Right renal cortex interstitium (tissue), 3 donors: ENCODE measurements around the gene C2CD3. TPM values are rescaled to one million over a fixed set of nuclear protein-coding genes. Genes with fewer than 3 reads are reported as not detected.
"Not testable (repeated sequence)": the region's sequence is repeated elsewhere in the genome, so short reads cannot be mapped to it uniquely, and the experiment has no call there.

Experiments
- DNase-seq, 3 donors: peaks; one replicate each; pipeline ENCODE4 v3.0.0-alpha.2; 2013; ENCODE audit warnings: low read depth in 3 of 3, low spot score in 2 of 3
- polyA plus RNA-seq, 3 donors: library from polyadenylated mRNA; unstranded; fragments of 120-200 nt; gene quantifications; one replicate each; pipeline ENCODE4 v1.2.1, GENCODE V29; 2013; ENCODE audit not compliant: insufficient read length in 3 of 3

Gene C2CD3
- polyA plus RNA-seq, 3 donors = 20.5 to 24.3 (median 21.8) TPM

DNA sequence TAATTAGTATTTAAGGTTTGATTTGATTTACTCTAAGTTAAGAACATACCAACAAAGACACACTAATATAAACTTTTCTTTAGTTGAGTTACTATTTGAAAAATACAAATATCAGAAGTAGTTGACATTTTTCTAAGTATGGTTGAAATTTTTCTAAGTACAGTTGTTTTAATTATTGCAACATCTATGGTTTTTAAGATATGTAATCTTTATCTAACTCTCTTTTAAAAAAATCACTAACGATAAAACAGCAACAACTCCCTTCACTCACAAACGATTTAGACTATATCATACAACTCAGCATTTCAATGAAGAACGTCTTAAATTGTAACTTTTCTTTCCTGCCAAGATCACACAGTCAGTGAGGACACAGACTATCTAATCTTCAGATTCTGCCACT lies 2.0 kb downstream of the C2CD3 start:
- no peak for DNase-seq

DNA sequence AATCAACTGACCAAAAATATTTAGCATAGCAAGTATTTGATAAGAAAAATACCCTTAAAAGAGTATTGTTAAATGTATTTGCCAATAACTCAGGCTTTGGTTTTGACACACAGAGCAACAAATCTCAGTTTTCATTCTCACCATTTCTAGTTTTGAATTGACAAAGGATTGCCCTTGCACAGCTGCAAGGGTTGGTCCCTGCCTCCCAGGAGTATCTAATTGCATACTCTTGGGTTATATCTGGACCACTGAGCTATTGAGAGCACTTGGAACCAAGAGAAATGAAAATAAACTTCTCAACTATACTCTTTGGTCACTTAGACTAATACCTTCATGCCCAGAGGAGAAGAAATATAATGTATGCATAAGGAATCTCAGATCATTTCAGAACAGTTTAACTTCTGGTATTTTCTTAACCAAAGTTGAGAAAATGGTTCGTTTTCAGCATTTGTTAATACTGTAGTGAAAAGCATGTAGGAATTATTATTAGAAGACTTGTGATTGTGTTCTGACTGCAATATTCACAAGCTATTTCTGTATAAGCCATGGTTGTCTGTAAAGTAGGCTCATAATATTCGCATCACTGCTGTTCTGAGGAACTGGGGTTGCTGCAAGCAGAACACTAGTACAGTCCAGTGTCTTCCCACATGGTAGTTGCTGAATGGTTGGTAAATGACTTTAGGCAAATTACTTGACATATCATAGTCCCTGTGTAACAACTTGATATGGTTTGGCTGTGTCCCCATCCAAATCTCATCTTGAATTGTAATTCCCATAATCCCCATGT lies 7.9 kb downstream of the C2CD3 start:
- DNase-seq = no peak

- no peak for DNase-seq
Measured at GRCh38 chr11:74159642-74160041, 11.2 kb downstream of the C2CD3 start.

DNA sequence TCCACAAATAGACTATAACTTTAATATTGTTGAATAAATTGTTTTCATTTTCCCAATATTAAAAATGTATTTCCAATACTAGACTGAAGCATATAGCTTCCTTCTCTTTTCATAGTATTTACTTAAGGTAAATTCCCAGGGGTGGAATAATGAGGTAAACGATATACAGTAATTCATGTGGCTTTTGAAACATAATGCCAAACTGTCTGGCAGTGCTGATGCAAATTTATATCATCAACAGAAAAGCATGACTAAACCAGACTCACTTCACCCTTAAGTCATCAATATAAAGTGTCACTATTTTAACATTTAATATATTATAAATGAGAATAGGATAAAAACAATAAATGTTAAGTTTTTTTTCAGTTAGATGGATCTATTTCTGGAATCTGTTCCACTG lies 13.6 kb downstream of the C2CD3 start:
- no peak for DNase-seq

DNA sequence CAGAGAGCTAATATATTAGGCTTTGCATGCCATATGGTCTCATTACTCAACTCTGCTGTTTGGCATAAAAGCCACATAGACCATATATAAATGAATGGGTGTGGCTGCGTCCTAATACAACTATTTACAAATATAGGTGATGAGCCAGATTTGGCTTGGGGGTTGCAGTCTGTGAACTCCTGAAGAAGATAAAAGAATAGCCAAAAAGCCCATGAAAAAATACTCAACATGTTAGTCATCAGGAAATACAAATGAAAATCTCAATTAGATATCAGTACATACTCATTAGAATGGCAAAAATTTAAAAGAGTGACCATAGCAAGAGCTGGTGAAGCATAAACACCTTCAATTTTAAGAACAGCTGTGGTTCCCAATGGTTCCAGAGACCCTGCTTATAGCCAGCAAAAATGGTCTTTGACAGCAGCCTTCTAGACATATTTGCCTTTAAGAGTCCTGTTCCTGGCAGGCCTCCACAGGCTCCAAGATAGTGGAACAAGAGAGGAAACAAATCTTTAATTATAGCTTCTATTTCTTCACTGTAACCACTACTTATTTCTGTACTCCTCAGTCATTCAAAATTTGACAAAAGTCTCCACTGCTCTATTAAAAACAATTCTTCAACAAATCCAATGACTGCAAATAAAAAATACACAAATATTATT lies 16.1 kb downstream of the C2CD3 start:
- DNase-seq = no peak

DNA sequence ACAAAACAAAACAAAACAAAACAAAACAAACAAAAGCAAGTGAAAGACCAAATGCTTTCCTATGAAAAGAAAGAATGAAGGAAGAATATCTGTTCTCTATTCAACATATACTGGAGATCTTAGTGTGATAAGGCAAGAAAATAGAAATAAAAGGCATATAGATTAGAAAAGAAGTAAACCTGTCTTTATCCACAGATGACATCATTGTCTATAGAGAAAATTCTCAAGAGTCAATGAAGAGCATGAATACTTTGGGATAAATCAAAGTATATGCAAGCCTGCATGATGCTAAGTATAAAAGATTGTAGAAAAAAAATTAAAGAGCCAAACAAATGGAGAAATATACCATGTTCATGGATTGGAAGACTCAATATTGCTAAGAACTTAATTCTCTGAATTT lies 17.6 kb downstream of the C2CD3 start:
- DNase-seq = no peak

GRCh38 chr11:74147199-74147929 lies 23.4 kb downstream of the C2CD3 start:
- no peak for DNase-seq

- no peak for DNase-seq
Measured at GRCh38 chr11:74144592-74144991, 26.2 kb downstream of the C2CD3 start.

DNA sequence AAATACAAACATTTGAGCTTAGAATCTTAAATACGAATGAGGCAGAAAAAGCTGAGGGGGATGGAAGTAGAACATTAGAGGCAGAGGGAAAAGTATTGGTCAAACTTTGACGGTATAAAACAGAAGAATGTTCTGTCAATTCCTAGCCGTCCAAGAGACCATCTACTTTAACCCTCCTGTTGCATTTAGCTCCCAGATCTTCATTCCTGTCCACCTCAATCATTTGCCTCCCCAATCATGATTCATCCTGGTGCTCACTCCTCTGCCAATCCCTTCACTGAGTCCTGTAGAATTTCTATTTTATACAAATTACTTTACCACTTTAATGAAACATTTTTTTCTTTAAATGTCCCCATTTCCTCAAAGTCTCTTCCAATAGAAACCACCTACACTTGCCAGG lies 28.2 kb downstream of the C2CD3 start:
- no peak for DNase-seq

DNA sequence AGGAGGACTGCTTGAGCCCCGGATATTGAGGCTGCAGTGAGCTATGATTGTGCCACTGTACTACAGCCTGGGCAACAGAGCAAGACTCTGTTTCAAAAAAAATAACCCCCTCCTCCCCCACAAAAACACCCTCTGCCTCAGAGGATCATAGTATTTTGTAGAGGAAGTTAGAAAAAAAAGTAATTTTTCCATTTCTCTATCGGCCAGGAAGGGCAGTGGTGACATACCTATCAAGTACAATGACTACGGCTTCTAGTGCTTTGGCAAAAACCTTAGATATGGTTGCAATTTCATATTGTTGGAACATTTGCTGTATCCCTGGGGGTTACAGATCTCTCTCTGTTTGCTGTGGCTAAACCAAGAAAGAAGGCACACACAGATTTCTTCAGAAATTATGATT lies 28.9 kb downstream of the C2CD3 start:
- no peak for DNase-seq

DNA sequence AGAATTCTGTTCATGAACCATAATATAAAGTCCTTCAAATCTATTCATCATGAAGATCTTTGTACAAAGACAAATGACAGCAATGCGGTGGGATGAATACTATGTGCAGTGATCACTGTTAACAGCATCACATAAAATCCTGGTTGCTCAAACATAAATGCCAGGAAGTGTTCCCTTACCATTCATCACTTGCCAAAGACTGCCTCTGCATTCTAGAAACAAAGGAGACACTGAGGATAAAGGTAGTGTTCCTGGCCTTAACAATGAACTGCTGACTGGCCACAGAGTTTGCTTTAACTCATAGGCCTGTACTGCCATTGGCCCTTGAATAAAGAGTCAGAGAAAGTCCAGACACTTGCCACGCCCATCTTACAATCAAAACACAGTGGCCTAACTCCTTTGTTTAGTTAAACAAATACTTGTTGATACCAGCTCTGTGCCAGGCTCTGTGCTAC lies 29.5 kb downstream of the C2CD3 start:
- no peak for DNase-seq

DNA sequence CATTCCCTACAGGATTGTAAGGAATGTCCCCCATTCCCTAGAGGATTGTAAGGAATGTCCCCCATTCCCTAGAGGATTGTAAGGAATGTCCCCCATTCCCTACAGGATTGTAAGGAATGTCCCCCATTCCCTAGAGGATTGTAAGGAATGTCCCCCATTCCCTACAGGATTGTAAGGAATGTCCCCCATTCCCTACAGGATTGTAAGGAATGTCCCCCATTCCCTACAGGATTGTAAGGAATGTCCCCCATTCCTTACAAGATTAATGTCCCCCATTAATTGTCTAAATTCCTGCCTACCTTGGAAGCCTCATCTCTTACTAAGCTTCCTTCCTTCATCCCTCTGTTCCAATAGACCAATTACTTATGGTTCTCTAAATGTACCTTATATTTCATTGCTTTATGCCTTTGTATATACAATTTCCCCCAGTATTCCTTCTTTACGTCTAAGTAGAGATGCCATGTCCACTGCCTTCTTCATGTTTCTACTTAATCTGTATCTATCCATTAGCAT lies 30.8 kb downstream of the C2CD3 start:
- not testable (repeated sequence) for DNase-seq

GRCh38 chr11:74139151-74139918 lies 31.5 kb downstream of the C2CD3 start:
- DNase-seq = no peak

- DNase-seq = no peak
Measured at GRCh38 chr11:74138572-74138971, 32.2 kb downstream of the C2CD3 start.

GRCh38 chr11:74138021-74138420 lies 32.8 kb downstream of the C2CD3 start:
- no peak for DNase-seq

DNA sequence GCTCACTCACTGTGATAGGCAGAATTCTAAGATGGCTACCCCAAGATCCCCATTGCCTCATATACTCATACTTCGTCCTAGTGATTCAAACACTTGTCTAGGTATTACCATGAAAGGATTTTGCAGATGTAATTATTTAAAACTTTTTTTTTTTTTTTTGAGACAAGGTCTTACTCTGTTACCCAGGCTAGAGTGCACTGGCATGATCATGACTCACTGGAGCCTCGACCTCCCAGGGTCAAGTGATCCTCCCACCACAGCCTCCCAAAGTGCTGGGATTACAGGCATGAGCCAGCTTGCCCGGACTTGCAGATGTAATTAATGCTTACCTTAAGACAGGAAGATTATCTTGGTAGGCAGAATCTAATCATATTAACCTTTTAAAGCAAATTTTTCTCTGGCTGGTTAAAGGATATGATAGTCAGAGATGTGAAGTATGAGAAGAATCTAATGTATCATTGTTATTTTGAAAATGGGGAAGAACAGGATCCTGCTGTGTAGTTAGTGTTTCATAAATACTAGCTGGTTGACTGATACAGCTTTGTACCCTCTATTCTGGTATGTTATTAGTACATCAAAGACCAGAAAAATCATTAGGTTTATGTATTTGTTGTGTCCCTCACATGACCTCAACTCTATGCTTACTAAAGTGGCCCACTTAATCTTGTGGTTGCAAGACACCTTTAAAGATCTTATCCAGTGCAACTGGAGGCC lies 35.5 kb downstream of the C2CD3 start:
- no peak for DNase-seq

GRCh38 chr11:74134661-74135060 lies 36.1 kb downstream of the C2CD3 start:
- no peak for DNase-seq

- no peak for DNase-seq
Measured at GRCh38 chr11:74133436-74133835, 37.4 kb downstream of the C2CD3 start.

DNA sequence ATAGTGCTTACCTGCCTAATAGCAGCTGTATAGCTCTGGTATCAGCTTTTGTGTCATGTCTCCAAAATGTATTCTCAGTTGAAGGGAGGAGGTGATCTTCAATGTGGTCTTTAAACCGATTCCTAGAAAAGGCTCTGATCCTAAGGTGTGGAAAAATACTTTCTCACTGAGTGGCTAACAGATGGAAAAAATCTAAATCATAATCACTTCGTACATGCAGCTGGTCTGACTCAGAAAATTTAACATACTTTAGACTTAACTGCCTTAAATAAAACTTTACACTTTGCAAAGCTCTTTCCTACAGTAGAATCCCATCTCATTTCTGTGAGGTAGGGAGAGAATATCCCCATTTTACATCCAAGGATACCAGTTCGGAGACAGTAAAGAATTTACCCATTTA lies 38.0 kb downstream of the C2CD3 start:
- DNase-seq = no peak

DNA sequence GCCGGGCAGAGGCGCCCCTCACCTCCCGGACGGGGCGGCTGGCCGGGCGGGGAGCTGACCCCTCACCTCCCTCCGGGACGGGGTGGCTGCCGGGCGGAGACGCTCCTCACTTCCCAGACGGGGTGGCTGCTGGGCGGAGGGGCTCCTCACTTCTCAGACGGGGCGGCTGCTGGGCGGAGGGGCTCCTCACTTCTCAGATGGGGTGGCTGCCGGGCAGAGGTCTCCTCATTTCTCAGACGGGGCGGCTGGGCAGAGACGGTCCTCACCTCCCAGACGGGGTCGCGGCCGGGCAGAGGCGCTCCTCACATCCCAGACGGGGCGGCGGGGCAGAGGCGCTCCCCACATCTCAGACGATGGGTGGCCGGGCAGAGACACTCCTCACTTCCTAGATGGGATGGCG lies 41.7 kb downstream of the C2CD3 start:
- not testable (repeated sequence) for DNase-seq
